HL-60 (cell line): ENCODE measurements around the gene GALNT13.

Experiments
- CTCF ChIP-seq: IDR thresholded peaks from one replicate; pipeline ENCODE4 v1.5.1; 2011; ENCODE audit warnings: low read length, control low read depth, inconsistent platforms; ENCODE audit not compliant: insufficient read depth
- REST ChIP-seq: IDR thresholded peaks from 2 replicates; pipeline ENCODE4 v1.6.1; 2012; ENCODE audit warnings: low read depth; ENCODE audit not compliant: insufficient replicate concordance

GRCh38 chr2:154132827-154133226 lies 261.1 kb downstream of the GALNT13 start:
- TF ChIP-seq REST = no peak
- TF ChIP-seq CTCF = no peak
